Liver (tissue), 9 donors: Measurements from ENCODE around the gene ANO7. TPM values are rescaled to one million over a fixed set of nuclear protein-coding genes. Genes with fewer than 3 reads are reported as not detected.

Experiments used
- DNase-seq: peaks from one replicate; pipeline ENCODE4 v3.0.0-alpha.2; 2017; ENCODE audit warnings: low spot score
- H3K27ac ChIP-seq, 2 donors: one replicate each; pipeline ENCODE4 v1.7.0; 2013; ENCODE audit warnings: inconsistent platforms in 2 of 2, low read length in 2 of 2, control low read depth in 1 of 2, low read depth in 1 of 2, mild to moderate bottlenecking in 1 of 2
- H3K27me3 ChIP-seq, 4 donors: one replicate each; pipeline versions ENCODE4 v1.6.1 to v1.7.0; 2013; ENCODE audit warnings: low read length in 3 of 4, inconsistent platforms in 1 of 4, mild to moderate bottlenecking in 1 of 4, moderate library complexity in 1 of 4; ENCODE audit not compliant: control insufficient read depth in 4 of 4, insufficient read depth in 4 of 4
- H3K36me3 ChIP-seq, 4 donors: one replicate each; pipeline versions ENCODE4 v1.6.1 to v1.7.0; 2013; ENCODE audit warnings: low read length in 3 of 4, mild to moderate bottlenecking in 3 of 4, low read depth in 1 of 4, moderate library complexity in 1 of 4; ENCODE audit not compliant: control insufficient read depth in 4 of 4, insufficient read depth in 3 of 4
- H3K4me1 ChIP-seq, 4 donors: one replicate each; pipeline versions ENCODE4 v1.6.1 to v1.7.0; 2013; ENCODE audit warnings: low read length in 3 of 4, mild to moderate bottlenecking in 3 of 4, moderate library complexity in 1 of 4; ENCODE audit not compliant: control insufficient read depth in 4 of 4, insufficient read depth in 4 of 4
- H3K4me3 ChIP-seq, 3 donors: one replicate each; pipeline versions ENCODE4 v1.6.1 to v1.7.0; 2013; ENCODE audit warnings: low read length in 3 of 3, control low read depth in 1 of 3, low read depth in 1 of 3, mild to moderate bottlenecking in 1 of 3
- H3K9ac ChIP-seq, 2 donors: one replicate each; pipeline ENCODE4 v1.7.0; 2013; ENCODE audit warnings: low read length in 2 of 2, mild to moderate bottlenecking in 2 of 2, moderate library complexity in 2 of 2, control low read depth in 1 of 2, low read depth in 1 of 2
- H3K9me3 ChIP-seq, 4 donors: one replicate each; pipeline versions ENCODE4 v1.6.1 to v1.7.0; 2013; ENCODE audit warnings: low read length in 3 of 4; ENCODE audit not compliant: control insufficient read depth in 4 of 4
- ATF3 ChIP-seq: IDR thresholded peaks from 2 replicates; pipeline ENCODE4 v1.6.1; 2016; ENCODE audit warnings: antibody characterized with exemption
- EGR1 ChIP-seq, 2 donors: IDR thresholded peaks; 2 replicates each; pipeline ENCODE4 v1.6.1; 2016 to 2018; ENCODE audit warnings: antibody characterized with exemption in 2 of 2, low read depth in 2 of 2
- FOXA1 ChIP-seq: IDR thresholded peaks from 2 replicates; pipeline ENCODE4 v1.6.1; 2016; ENCODE audit warnings: antibody characterized with exemption
- FOXA2 ChIP-seq: IDR thresholded peaks from 2 replicates; pipeline ENCODE4 v1.6.1; 2016; ENCODE audit warnings: antibody characterized with exemption
- GABPA ChIP-seq, 2 donors: IDR thresholded peaks in 1 of 2; conservative IDR thresholded peaks in 1 of 2; 2 replicates each; pipeline ENCODE4 v1.6.1; 2016; ENCODE audit warnings: antibody characterized with exemption in 2 of 2, mild to moderate bottlenecking in 1 of 2, moderate library complexity in 1 of 2
- HNF4A ChIP-seq, 2 donors: conservative IDR thresholded peaks; 2 replicates each; pipeline ENCODE4 v1.6.1; 2016; ENCODE audit warnings: antibody characterized with exemption in 2 of 2, mild to moderate bottlenecking in 2 of 2
- HNF4G ChIP-seq: IDR thresholded peaks from 2 replicates; pipeline ENCODE4 v1.6.1; 2016; ENCODE audit warnings: antibody characterized with exemption
- JUND ChIP-seq, 2 donors: IDR thresholded peaks; 2 replicates each; pipeline ENCODE4 v1.6.1; 2016; ENCODE audit warnings: antibody characterized with exemption in 2 of 2
- MAX ChIP-seq: IDR thresholded peaks from 2 replicates; pipeline ENCODE4 v1.6.1; 2016; ENCODE audit warnings: antibody characterized with exemption
- NR2F2 ChIP-seq: IDR thresholded peaks from 2 replicates; pipeline ENCODE4 v1.6.1; 2016; ENCODE audit warnings: antibody characterized with exemption
- RAD21 ChIP-seq, 2 donors: IDR thresholded peaks; 2 replicates each; pipeline ENCODE4 v1.6.1; 2016; ENCODE audit warnings: antibody characterized with exemption in 2 of 2, mild to moderate bottlenecking in 2 of 2
- REST ChIP-seq: IDR thresholded peaks from 2 replicates; pipeline ENCODE4 v1.6.1; 2016; ENCODE audit warnings: antibody characterized with exemption, mild to moderate bottlenecking
- RXRA ChIP-seq, 2 donors: IDR thresholded peaks; 2 replicates each; pipeline ENCODE4 v1.6.1; 2017 to 2018; ENCODE audit warnings: antibody characterized with exemption in 2 of 2, mild to moderate bottlenecking in 1 of 2
- SP1 ChIP-seq: IDR thresholded peaks from 2 replicates; pipeline ENCODE4 v1.6.1; 2018; ENCODE audit warnings: antibody characterized with exemption, mild to moderate bottlenecking
- TAF1 ChIP-seq: conservative IDR thresholded peaks from 2 replicates; pipeline ENCODE4 v1.6.1; 2016; ENCODE audit warnings: antibody characterized with exemption, mild to moderate bottlenecking
- YY1 ChIP-seq: IDR thresholded peaks from 2 replicates; pipeline ENCODE4 v1.6.1; 2016; ENCODE audit warnings: antibody characterized with exemption, mild to moderate bottlenecking
- ZBTB33 ChIP-seq: IDR thresholded peaks from 2 replicates; pipeline ENCODE4 v1.6.1; 2016; ENCODE audit warnings: antibody characterized with exemption
- WGBS: extraction: QIAGEN DNeasy Blood & Tissue Kit; methylation state at CpG from one replicate; pipeline ENCODE4 v1.1.7; 2013; 5-methylcytosine and 5-hydroxymethylcytosine counted together
- polyA plus RNA-seq, 2 donors: library from polyadenylated mRNA; stranded (reverse) in 1 of 2; unstranded in 1 of 2; fragments of 200-250 nt in 1 of 2; fragments of >200 nt in 1 of 2; fragmentation: Nextera tagmentation in 1 of 2; extraction: Ambion mirVana in 1 of 2; gene quantifications; one replicate each; pipeline versions ENCODE4 v1.2.1 to v1.2.3, GENCODE V29; 2013 to 2015
- total RNA-seq, 2 donors: library from RNA; depleted of rRNA; stranded (reverse); fragments of >200 nt; gene quantifications; one replicate each; pipeline ENCODE4 v1.2.3, GENCODE V29; 2014
- donor health status: healthy.
- donor health status: healthy.
- donor health status: healthy.
- donor health status: healthy.
- donor health status: healthy.

The ANO7 gene
- total and polyA plus RNA-seq, 4 donors: 0.25 to 0.70 (median 0.45) TPM

GRCh38 chr2:241239552-241240202 lies 51.2 kb downstream of the ANO7 start:
- no peaks in the 10 kb centered on the region for H3K27me3 ChIP-seq
- no peak for DNase-seq
- no peaks in the 10 kb centered on the region for H3K4me1 ChIP-seq
- TF ChIP-seq EGR1 (IDR thresholded peaks at IDR 0.05; ENCODE audit: low read depth in 2 of 2) (no peak), MAX (no peak), FOXA2 (no peak), ZBTB33 (no peak), NR2F2 (no peak), HNF4A (conservative IDR thresholded peaks at IDR 0.05) (no peak), RAD21 (IDR thresholded peaks at IDR 0.05) (no peak), HNF4G (no peak)
- H3K4me3 ChIP-seq: no peak overlapping the region
- H3K27ac ChIP-seq: no peak overlapping the region
- no peak overlapping the region for H3K9ac ChIP-seq
- 97% methylated on average over 28 of the region's 28 CpGs for WGBS
- H3K9me3 ChIP-seq: no peaks in the 10 kb centered on the region
- H3K36me3 ChIP-seq: peaks cover 30 to 96% (median 91%) of the 10 kb centered on the region in 4 donors

- 95% methylated on average over 21 of the region's 21 CpGs for WGBS
- Histone ChIP-seq H3K9me3 (no peaks in the 10 kb centered on the region), H3K27me3 (no peaks in the 10 kb centered on the region), H3K4me3 (no peak overlapping the region), H3K4me1 (no peaks in the 10 kb centered on the region), H3K9ac (no peak overlapping the region), H3K36me3 (peaks cover 30 to 96% (median 90%) of the 10 kb centered on the region in 4 donors), H3K27ac (no peak overlapping the region)
- TF ChIP-seq JUND (IDR thresholded peaks at IDR 0.05): no peak
- no peak for DNase-seq
These were observed 52.0 kb downstream of the ANO7 start for GRCh38 chr2:241240320-241241004.

- DNase-seq: no peak
- Histone ChIP-seq H3K9me3 (no peaks in the 10 kb centered on the region), H3K27me3 (no peaks in the 10 kb centered on the region), H3K4me3 (no peak overlapping the region), H3K27ac (no peak overlapping the region), H3K4me1 (no peaks in the 10 kb centered on the region), H3K36me3 (peaks cover 20 to 96% (median 91%) of the 10 kb centered on the region in 4 donors), H3K9ac (no peak overlapping the region)
- WGBS: 90% methylated on average over 4 of the region's 4 CpGs
- TF ChIP-seq TAF1 (no peak), SP1 (no peak), HNF4G (no peak), FOXA1 (no peak), NR2F2 (no peak), ATF3 (no peak), ZBTB33 (no peak), REST (no peak), YY1 (no peak), EGR1 (IDR thresholded peaks at IDR 0.05; ENCODE audit: low read depth in 2 of 2) (no peak), JUND (IDR thresholded peaks at IDR 0.05) (no peak), RAD21 (IDR thresholded peaks at IDR 0.05) (no peak), GABPA (IDR thresholded peaks at IDR 0.05 in 1 of 2, conservative IDR thresholded peaks at IDR 0.05 in 1 of 2) (no peak), RXRA (IDR thresholded peaks at IDR 0.05) (no peak)
These were observed 53.2 kb downstream of the ANO7 start for GRCh38 chr2:241241669-241242068.
